HFFc6 (cell line): Measurements from ENCODE around the gene ZNF365. TPM values are rescaled to one million over a fixed set of nuclear protein-coding genes. Genes with fewer than 3 reads are reported as not detected.
"Not testable (repeated sequence)": the region's sequence is repeated elsewhere in the genome, so short reads cannot be mapped to it uniquely, and the experiment has no call there.

Source experiments
- DNase-seq: peaks from one replicate; pipeline ENCODE4 v3.0.0-alpha.2; 2018
- H3K27ac Mint-ChIP-seq: 2 replicates; pipeline ENCODE4 v1.8.0; 2020; ENCODE audit warnings: mild to moderate bottlenecking, mixed read lengths
- H3K27me3 Mint-ChIP-seq: 2 replicates; pipeline ENCODE4 v1.8.0; 2021; ENCODE audit warnings: mild to moderate bottlenecking, moderate library complexity, mixed read lengths; ENCODE audit not compliant: insufficient read depth
- H3K36me3 Mint-ChIP-seq: 2 replicates; pipeline ENCODE4 v1.8.0; 2021; ENCODE audit warnings: low read depth, mixed read lengths
- H3K4me1 Mint-ChIP-seq: 2 replicates; pipeline ENCODE4 v1.8.0; 2020; ENCODE audit warnings: low read depth, mixed read lengths
- H3K4me3 Mint-ChIP-seq: 2 replicates; pipeline ENCODE4 v1.8.0; 2020; ENCODE audit warnings: mild to moderate bottlenecking, moderate library complexity, mixed read lengths
- H3K9me3 Mint-ChIP-seq: 2 replicates; pipeline ENCODE4 v1.8.0; 2020; ENCODE audit warnings: mild to moderate bottlenecking, mixed read lengths
- CTCF ChIP-seq: fragments of 200-600 bp; sonication (generic); IDR thresholded peaks from 2 replicates; pipeline ENCODE4 v1.5.0; 2021; ENCODE audit warnings: antibody characterized with exemption, mild to moderate bottlenecking
- total RNA-seq, 6 experiments: library from RNA; stranded (reverse); fragmentation: NEBNext Ultra II Directional; extraction: Animal tissue kit (Norgen Biotek cat#: 25700); gene quantifications; 2 replicates in 1 of 6; 3 replicates in 5 of 6; pipeline ENCODE4 v1.2.3, GENCODE V29; 2021

Gene ZNF365
- total RNA-seq, 6 experiments from 2014 or later: 10.2 to 14.7 (median 11.3) TPM

- Mint-ChIP-seq H3K4me3 (no peak overlapping the region), H3K36me3 (peaks cover 40% of the 10 kb centered on the region), H3K4me1 (peaks cover 23% of the 10 kb centered on the region), H3K27ac (no peak overlapping the region), H3K27me3 (no peaks in the 10 kb centered on the region), H3K9me3 (peaks cover 4% of the 10 kb centered on the region)
- no peak for DNase-seq
- TF ChIP-seq CTCF: no peak
Measured at GRCh38 chr10:62402508-62402907, 28.3 kb downstream of the ZNF365 start.

- not testable (repeated sequence) for H3K27ac Mint-ChIP-seq, H3K4me3 Mint-ChIP-seq, H3K4me1 Mint-ChIP-seq, H3K27me3 Mint-ChIP-seq, DNase-seq
- peaks cover 51% of the 10 kb centered on the region for H3K36me3 Mint-ChIP-seq
- H3K9me3 Mint-ChIP-seq: peaks cover 32% of the 10 kb centered on the region
Measured at GRCh38 chr10:62410528-62410927, 36.4 kb downstream of the ZNF365 start.

- not testable (repeated sequence) for H3K27ac Mint-ChIP-seq, DNase-seq, H3K4me1 Mint-ChIP-seq, H3K27me3 Mint-ChIP-seq, H3K4me3 Mint-ChIP-seq
- Mint-ChIP-seq H3K36me3 (peaks cover 46% of the 10 kb centered on the region), H3K9me3 (peaks cover 32% of the 10 kb centered on the region)
Measured at GRCh38 chr10:62410934-62411333, 36.8 kb downstream of the ZNF365 start.

- no peak for TF ChIP-seq CTCF
- no peak overlapping the region for H3K27ac Mint-ChIP-seq
- peaks cover 6% of the 10 kb centered on the region; the same call in 1 of the 2 replicates for H3K4me1 Mint-ChIP-seq
- H3K27me3 Mint-ChIP-seq: peaks cover 1% of the 10 kb centered on the region; the same call in 1 of the 2 replicates
- H3K4me3 Mint-ChIP-seq: no peak overlapping the region
- DNase-seq: no peak
- H3K36me3 Mint-ChIP-seq: peaks cover 29% of the 10 kb centered on the region
- peaks cover 23% of the 10 kb centered on the region for H3K9me3 Mint-ChIP-seq
Measured at GRCh38 chr10:62413048-62413447, 38.9 kb downstream of the ZNF365 start.

- Mint-ChIP-seq H3K36me3 (peaks cover 23% of the 10 kb centered on the region), H3K27ac (no peak overlapping the region), H3K27me3 (peaks cover 1% of the 10 kb centered on the region; the same call in 1 of the 2 replicates), H3K9me3 (peaks cover 18% of the 10 kb centered on the region), H3K4me3 (no peak overlapping the region), H3K4me1 (peaks cover 6% of the 10 kb centered on the region; the same call in 1 of the 2 replicates)
- no peak for DNase-seq
- TF ChIP-seq CTCF: no peak
Measured at GRCh38 chr10:62413652-62414051, 39.5 kb downstream of the ZNF365 start.

- DNase-seq: peak; percentile 10
- no peak overlapping the region for H3K27ac Mint-ChIP-seq
Measured at GRCh38 chr10:62414359-62414758, 40.2 kb downstream of the ZNF365 start.

More at GRCh38 chr10:62414359-62414758, 40.2 kb downstream of the ZNF365 start:
- Mint-ChIP-seq H3K4me1 (peaks cover 10% of the 10 kb centered on the region; the same call in 1 of the 2 replicates), H3K4me3 (no peak overlapping the region), H3K36me3 (peaks cover 19% of the 10 kb centered on the region), H3K27me3 (peaks cover 1% of the 10 kb centered on the region; the same call in 1 of the 2 replicates), H3K9me3 (peaks cover 18% of the 10 kb centered on the region)
- peak; percentile 54 for TF ChIP-seq CTCF
